Loucy (cell line): ENCODE results near the gene KRTAP10-3.

Experiments
- CTCF ChIP-seq: fragments of 200-600 bp; sonication (generic); conservative IDR thresholded peaks from 2 replicates; pipeline ENCODE4 v1.5.1; 2014; ENCODE audit warnings: mild to moderate bottlenecking, antibody characterized with exemption, low read length
- EZH2phosphoT487 ChIP-seq: fragments of 200-600 bp; IDR thresholded peaks from 2 replicates; pipeline ENCODE4 v1.6.1; 2018; ENCODE audit warnings: antibody characterized with exemption, mild to moderate bottlenecking, moderate library complexity, borderline replicate concordance

- TF ChIP-seq CTCF (no peak), EZH2phosphoT487 (no peak)
Observed at GRCh38 chr21:44532712-44533111, 25.9 kb downstream of the KRTAP10-3 start.
